HG02763 (cell line): ENCODE data around the gene SALL1.

Experiments
- ATAC-seq: cut with Tn5 transposase; IDR thresholded peaks from one replicate; pipeline ENCODE4 v1.9.1; 2021; ENCODE audit warnings: mild to moderate bottlenecking, moderate library complexity; ENCODE audit not compliant: unreplicated experiment

The SALL1 gene

GRCh38 chr16:51157698-51158097, 6.6 kb upstream of the SALL1 start:
- no peak for ATAC-seq

- no peak for ATAC-seq
Observed at GRCh38 chr16:51156807-51157200, 5.7 kb upstream of the SALL1 start.

- no peak for ATAC-seq
Observed at GRCh38 chr16:51155820-51156806, 5.0 kb upstream of the SALL1 start.

GRCh38 chr16:51155199-51155607, 4.1 kb upstream of the SALL1 start:
- no peak for ATAC-seq

GRCh38 chr16:51154271-51155171, 3.5 kb upstream of the SALL1 start:
- no peak for ATAC-seq

GRCh38 chr16:51153577-51154031, 2.5 kb upstream of the SALL1 start:
- ATAC-seq = no peak

- no peak for ATAC-seq
Observed at GRCh38 chr16:51152691-51153576, 1.9 kb upstream of the SALL1 start.

- no peak for ATAC-seq
Observed at GRCh38 chr16:51151961-51152663, 1.0 kb upstream of the SALL1 start.

GRCh38 chr16:51151435-51151960, 428 bp upstream of the SALL1 start:
- no peak for ATAC-seq

- ATAC-seq = no peak
Observed at GRCh38 chr16:51150165-51150887, 744 bp downstream of the SALL1 start.

- no peak for ATAC-seq
Observed at GRCh38 chr16:51149721-51150164, 1.3 kb downstream of the SALL1 start.

- ATAC-seq = no peak
Observed at GRCh38 chr16:51149251-51149661, 1.8 kb downstream of the SALL1 start.

- no peak for ATAC-seq
Observed at GRCh38 chr16:51148678-51149228, 2.3 kb downstream of the SALL1 start.

GRCh38 chr16:51147776-51148677, 3.0 kb downstream of the SALL1 start:
- no peak for ATAC-seq

- ATAC-seq = no peak
Observed at GRCh38 chr16:51146256-51146924, 4.7 kb downstream of the SALL1 start.

- ATAC-seq = no peak
Observed at GRCh38 chr16:51144203-51144602, 6.9 kb downstream of the SALL1 start.
